Smooth muscle cell (in vitro differentiated cells): ENCODE data around the gene BBX. TPM values are rescaled to one million over a fixed set of nuclear protein-coding genes. Genes with fewer than 3 reads are reported as not detected.

Experiments
- DNase-seq: peaks from one replicate; lab custom pipeline; 2025; ENCODE audit not compliant: unreplicated experiment; lab: John Stamatoyannopoulos, UW
- H2AFZ ChIP-seq: fragments of 200-600 bp; sonication (generic); 2 replicates; pipeline ENCODE4 v1.6.0; 2016; ENCODE audit warnings: antibody characterized with exemption, low read depth, mild to moderate bottlenecking
- H3F3A ChIP-seq: fragments of 200-600 bp; sonication (generic); 2 replicates; pipeline ENCODE4 v1.6.0; 2017; ENCODE audit warnings: antibody characterized with exemption, low read depth
- H3K27ac ChIP-seq: fragments of 200-600 bp; sonication (generic); 2 replicates; pipeline ENCODE4 v1.5.1; 2016; ENCODE audit warnings: low read depth, mild to moderate bottlenecking
- H3K27me3 ChIP-seq: fragments of 200-600 bp; sonication (generic); 2 replicates; pipeline ENCODE4 v1.6.1; 2016; ENCODE audit warnings: low read depth, mild to moderate bottlenecking
- H3K36me3 ChIP-seq: fragments of 200-600 bp; sonication (generic); 2 replicates; pipeline ENCODE4 v1.5.1; 2016; ENCODE audit warnings: low read depth
- H3K4me1 ChIP-seq: fragments of 200-600 bp; sonication (generic); 2 replicates; pipeline ENCODE4 v1.5.1; 2016; ENCODE audit warnings: low read depth
- H3K4me2 ChIP-seq: fragments of 200-600 bp; sonication (generic); 2 replicates; pipeline ENCODE4 v1.6.0; 2016; ENCODE audit warnings: mild to moderate bottlenecking
- H3K4me3 ChIP-seq: fragments of 200-600 bp; sonication (generic); 2 replicates; pipeline ENCODE4 v1.5.1; 2016; ENCODE audit warnings: mild to moderate bottlenecking
- H3K79me2 ChIP-seq: fragments of 200-600 bp; sonication (generic); 2 replicates; pipeline ENCODE4 v1.6.0; 2016; ENCODE audit warnings: low read depth, mild to moderate bottlenecking
- H3K9ac ChIP-seq: fragments of 200-600 bp; sonication (generic); 2 replicates; pipeline ENCODE4 v1.6.0; 2016; ENCODE audit warnings: low read depth
- H3K9me3 ChIP-seq: fragments of 200-600 bp; sonication (generic); replicated peaks from 2 replicates; pipeline ENCODE4 v1.5.1; 2016; ENCODE audit warnings: low read depth
- H4K20me1 ChIP-seq: fragments of 200-600 bp; sonication (generic); 2 replicates; pipeline ENCODE4 v1.6.0; 2016; ENCODE audit warnings: low read depth
- WGBS: methylation state at CpG from one replicate; pipeline ENCODE4 v1.1.7; 2016; ENCODE audit warnings: low lambda C conversion rate; 5-methylcytosine and 5-hydroxymethylcytosine counted together
- polyA plus RNA-seq: library from polyadenylated mRNA; unstranded; fragments of >200 nt; fragmentation: Nextera tagmentation; extraction: Ambion mirVana; gene quantifications from 2 replicates; pipeline ENCODE4 v1.2.1, GENCODE V29; 2016
- total RNA-seq: library from RNA; depleted of rRNA; stranded (reverse); fragments of >200 nt; gene quantifications from 2 replicates; pipeline ENCODE4 v1.2.3, GENCODE V29; 2014
- TF ChIP-seq, protein P1 (sequence below): fragments of 200-600 bp; sonication (generic); IDR thresholded peaks from 2 replicates; pipeline ENCODE4 v1.5.1; 2017; ENCODE audit warnings: borderline replicate concordance, mild to moderate bottlenecking, antibody characterized with exemption; ENCODE audit not compliant: insufficient read depth, poor library complexity, severe bottlenecking

BBX gene
- total and polyA plus RNA-seq, 2 experiments from 2014 or later = 58.9 to 66.4 TPM

DNA sequence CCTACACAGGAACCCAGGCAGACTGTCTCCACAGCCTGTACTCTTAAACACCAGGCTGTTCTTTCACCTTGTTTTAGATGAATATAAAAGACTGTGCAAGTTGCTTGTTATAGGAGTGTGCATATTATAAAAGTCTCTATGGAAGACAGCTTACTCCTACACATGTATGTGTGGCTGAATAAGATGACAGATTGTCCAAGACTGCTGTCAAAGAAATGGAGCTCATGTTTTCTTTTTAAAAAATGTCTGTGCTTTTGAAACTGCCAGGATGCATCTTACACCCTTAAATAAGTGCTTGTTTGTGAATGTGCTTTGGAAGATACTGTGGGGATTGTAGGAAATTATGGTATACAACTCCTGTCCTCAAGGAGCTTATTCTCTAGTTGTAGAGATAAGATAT is 237.4 kb downstream of the BBX start:
- Histone ChIP-seq H2AFZ (no peak overlapping the region), H3K79me2 (no peaks in the 10 kb centered on the region), H3K27ac (no peak overlapping the region), H3K9me3 (no peaks in the 10 kb centered on the region), H4K20me1 (no peaks in the 10 kb centered on the region), H3K9ac (no peak overlapping the region), H3K4me2 (no peak overlapping the region), H3K4me1 (no peaks in the 10 kb centered on the region), H3K36me3 (no peaks in the 10 kb centered on the region), H3K4me3 (no peak overlapping the region), H3K27me3 (no peaks in the 10 kb centered on the region), H3F3A (no peaks in the 10 kb centered on the region)
- DNase-seq = no peak
- TF ChIP-seq, protein P1, sequence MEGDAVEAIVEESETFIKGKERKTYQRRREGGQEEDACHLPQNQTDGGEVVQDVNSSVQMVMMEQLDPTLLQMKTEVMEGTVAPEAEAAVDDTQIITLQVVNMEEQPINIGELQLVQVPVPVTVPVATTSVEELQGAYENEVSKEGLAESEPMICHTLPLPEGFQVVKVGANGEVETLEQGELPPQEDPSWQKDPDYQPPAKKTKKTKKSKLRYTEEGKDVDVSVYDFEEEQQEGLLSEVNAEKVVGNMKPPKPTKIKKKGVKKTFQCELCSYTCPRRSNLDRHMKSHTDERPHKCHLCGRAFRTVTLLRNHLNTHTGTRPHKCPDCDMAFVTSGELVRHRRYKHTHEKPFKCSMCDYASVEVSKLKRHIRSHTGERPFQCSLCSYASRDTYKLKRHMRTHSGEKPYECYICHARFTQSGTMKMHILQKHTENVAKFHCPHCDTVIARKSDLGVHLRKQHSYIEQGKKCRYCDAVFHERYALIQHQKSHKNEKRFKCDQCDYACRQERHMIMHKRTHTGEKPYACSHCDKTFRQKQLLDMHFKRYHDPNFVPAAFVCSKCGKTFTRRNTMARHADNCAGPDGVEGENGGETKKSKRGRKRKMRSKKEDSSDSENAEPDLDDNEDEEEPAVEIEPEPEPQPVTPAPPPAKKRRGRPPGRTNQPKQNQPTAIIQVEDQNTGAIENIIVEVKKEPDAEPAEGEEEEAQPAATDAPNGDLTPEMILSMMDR = no peak

DNA sequence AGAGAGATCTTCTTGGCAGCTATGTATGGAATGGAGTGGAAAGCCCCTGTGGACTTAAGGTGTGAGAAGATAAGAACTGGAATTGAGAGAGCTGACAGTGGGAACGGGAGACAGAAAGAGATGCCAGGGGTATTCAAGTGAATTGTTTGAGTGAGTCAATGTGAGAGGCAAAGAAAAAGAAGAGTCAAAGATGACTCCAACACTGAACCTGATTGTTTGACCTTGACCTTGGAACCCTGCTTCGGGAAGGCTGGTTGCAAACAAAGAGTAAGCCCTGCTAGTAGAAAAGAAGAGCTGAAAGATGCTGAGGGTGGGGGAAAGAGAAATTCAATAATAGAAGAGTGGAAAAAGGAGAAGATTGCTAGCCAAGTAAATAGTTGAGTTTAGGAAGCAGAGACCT is 238.6 kb downstream of the BBX start:
- no peak for DNase-seq
- H3K27me3 ChIP-seq = no peaks in the 10 kb centered on the region
- no peaks in the 10 kb centered on the region for H3K4me1 ChIP-seq
- TF ChIP-seq, protein P1 = no peak
- H3K4me2 ChIP-seq = no peak overlapping the region
- H3K36me3 ChIP-seq = peaks cover 9% of the 10 kb centered on the region
- no peak overlapping the region for H2AFZ ChIP-seq
- no peaks in the 10 kb centered on the region for H3K9me3 ChIP-seq
- H3K27ac ChIP-seq = no peak overlapping the region
- H3K4me3 ChIP-seq = no peak overlapping the region
- H3F3A ChIP-seq = no peaks in the 10 kb centered on the region
- whole genome bisulfite sequencing = 92% methylated on average over 2 of the region's 2 CpGs
- H3K79me2 ChIP-seq = no peaks in the 10 kb centered on the region
- no peaks in the 10 kb centered on the region for H4K20me1 ChIP-seq
- no peak overlapping the region for H3K9ac ChIP-seq

DNA sequence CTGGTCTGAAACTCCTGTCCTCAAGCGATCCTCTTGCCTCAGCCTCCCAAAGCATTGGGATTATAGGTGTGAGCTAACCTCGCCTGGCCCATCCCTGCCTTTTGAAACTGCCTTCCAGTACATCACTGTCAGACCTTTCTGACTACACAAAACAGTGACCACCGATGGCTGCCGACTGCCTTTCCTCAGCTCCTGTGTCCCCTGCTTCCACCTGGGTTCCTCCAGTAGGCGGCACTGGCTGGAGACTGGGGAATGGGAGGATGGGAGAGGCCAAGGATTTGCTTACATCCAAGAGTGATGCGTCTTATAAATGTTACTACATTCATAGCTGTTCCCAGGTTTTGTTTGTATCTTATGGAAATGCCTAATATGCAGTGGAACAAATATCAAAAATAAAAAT is 242.8 kb downstream of the BBX start:
- H3K9me3 ChIP-seq = no peaks in the 10 kb centered on the region
- H2AFZ ChIP-seq = no peak overlapping the region
- no peak overlapping the region for H3K4me2 ChIP-seq
- H3K79me2 ChIP-seq = no peaks in the 10 kb centered on the region
- H3K9ac ChIP-seq = no peak overlapping the region
- peaks cover 9% of the 10 kb centered on the region for H3K36me3 ChIP-seq
- TF ChIP-seq, protein P1 = no peak
- H3K27me3 ChIP-seq = no peaks in the 10 kb centered on the region
- WGBS = 95% methylated on average over 6 of the region's 6 CpGs
- DNase-seq = no peak
- H3K4me3 ChIP-seq = no peak overlapping the region
- H3K27ac ChIP-seq = no peak overlapping the region
- no peaks in the 10 kb centered on the region for H4K20me1 ChIP-seq
- no peaks in the 10 kb centered on the region for H3K4me1 ChIP-seq
- H3F3A ChIP-seq = no peaks in the 10 kb centered on the region

DNA sequence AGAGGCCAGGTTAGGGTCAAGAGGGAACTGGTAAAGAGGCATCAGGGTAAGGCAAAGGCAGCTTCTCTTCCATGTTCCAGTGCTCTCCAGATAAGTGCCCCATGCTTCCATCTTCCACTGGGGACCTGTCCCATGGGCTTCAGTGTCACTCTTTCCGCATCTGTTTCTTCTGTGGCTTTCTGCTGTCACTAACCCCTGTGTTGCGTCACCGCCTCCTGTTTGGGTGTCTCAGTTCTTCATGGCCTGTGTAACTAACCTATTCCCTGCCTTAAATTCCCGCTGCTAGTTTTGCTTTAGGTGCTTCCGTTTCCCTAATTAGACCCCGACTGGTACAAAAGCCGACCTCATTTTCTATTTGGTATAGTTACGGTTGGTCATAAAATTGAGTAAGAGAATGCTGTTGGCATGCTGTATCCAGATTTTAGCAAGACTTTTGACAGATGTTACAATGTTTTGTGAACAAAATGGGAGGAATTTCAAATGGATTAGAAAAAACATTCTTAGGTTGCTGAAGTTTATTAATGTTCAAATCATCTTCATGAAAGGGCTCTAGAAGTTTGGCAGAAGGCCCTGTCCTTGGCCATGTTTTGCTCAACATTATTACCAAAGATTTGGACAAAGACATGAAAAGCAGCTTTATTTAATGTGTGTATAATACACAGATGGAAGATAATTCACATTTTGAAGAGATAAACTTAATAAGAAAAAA is 245.3 kb downstream of the BBX start:
- no peak overlapping the region for H2AFZ ChIP-seq
- no peaks in the 10 kb centered on the region for H3K79me2 ChIP-seq
- H3K9me3 ChIP-seq = no peaks in the 10 kb centered on the region
- H3K36me3 ChIP-seq = peaks cover 9% of the 10 kb centered on the region
- no peak for DNase-seq
- H3K27ac ChIP-seq = no peak overlapping the region
- no peaks in the 10 kb centered on the region for H3F3A ChIP-seq
- no peaks in the 10 kb centered on the region for H3K27me3 ChIP-seq
- H3K4me3 ChIP-seq = no peak overlapping the region
- no peaks in the 10 kb centered on the region for H4K20me1 ChIP-seq
- TF ChIP-seq, protein P1 = no peak
- 94% methylated on average over 8 of the region's 8 CpGs for WGBS
- H3K4me1 ChIP-seq = no peaks in the 10 kb centered on the region
- H3K9ac ChIP-seq = no peak overlapping the region
- H3K4me2 ChIP-seq = no peak overlapping the region
